CD4-positive, alpha-beta T cell treated with Interleukin-2 at 100 ng/mL for 4 hours (primary cell): Measurements from ENCODE around the gene NUTM1.
"Not testable (repeated sequence)": the region's sequence is repeated elsewhere in the genome, so short reads cannot be mapped to it uniquely, and the experiment has no call there.

Source experiments
- DNase-seq: peaks from one replicate; pipeline ENCODE4 v3.0.0-alpha.2; 2020; ENCODE audit warnings: low spot score

NUTM1 gene

DNA sequence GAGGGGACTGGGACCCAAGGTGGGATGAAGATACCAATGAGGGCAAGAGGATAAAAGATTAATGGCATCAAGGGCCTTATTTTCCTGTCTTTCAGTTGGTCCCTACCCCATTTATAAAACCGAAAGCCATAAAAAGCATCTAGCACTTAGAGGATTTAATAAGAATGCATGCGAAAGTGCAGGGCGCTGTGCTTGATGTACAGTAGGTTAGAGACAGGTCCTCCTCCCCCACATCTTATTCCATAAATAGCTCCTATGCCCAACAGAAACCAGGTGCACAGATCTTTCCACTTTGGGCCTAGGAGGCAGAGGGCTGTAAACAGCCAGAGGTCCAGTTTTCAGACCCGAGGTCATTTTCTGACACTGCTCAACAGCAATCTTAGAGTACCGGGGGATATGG lies 22.7 kb downstream of the NUTM1 start:
- no peak for DNase-seq

- peak; percentile 37 for DNase-seq
These were observed 23.4 kb downstream of the NUTM1 start for GRCh38 chr15:34366271-34367065.

GRCh38 chr15:34367101-34368081 lies 24.3 kb downstream of the NUTM1 start, which contains the start of gene LPCAT4:
Gene LPCAT4, minus strand, starts transcription at chr15:34367196. Its CDS starts 96 bp downstream, at chr15:34367100.
- DNase-seq = peak; percentile 91

GRCh38 chr15:34370129-34370528 lies 27.0 kb downstream of the NUTM1 start:
- no peak for DNase-seq

DNA sequence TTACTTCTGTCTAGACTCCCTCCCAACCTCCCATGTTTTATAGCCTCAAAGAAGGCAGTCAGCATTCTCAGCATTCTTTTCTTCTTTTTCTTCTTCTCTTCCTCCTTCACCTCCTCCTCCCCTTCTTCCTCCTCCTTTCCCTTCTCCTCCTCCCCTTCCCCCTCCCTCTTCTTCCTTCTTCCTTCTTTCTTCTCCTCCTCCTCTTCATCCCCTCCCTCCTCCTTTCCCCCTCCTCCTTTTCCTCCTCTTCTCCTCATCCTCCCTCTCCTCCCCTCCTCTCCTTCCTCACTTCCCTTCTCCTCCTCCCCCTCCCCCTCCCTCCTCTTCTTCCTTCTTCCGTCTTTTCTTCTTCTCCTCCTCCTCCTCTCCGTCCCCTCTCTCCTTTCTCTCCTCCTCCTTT lies 27.5 kb downstream of the NUTM1 start:
- DNase-seq = no peak

GRCh38 chr15:34373951-34374350 lies 30.8 kb downstream of the NUTM1 start:
- DNase-seq = no peak

- DNase-seq = no peak
These were observed 31.7 kb downstream of the NUTM1 start for GRCh38 chr15:34374816-34375215.

DNA sequence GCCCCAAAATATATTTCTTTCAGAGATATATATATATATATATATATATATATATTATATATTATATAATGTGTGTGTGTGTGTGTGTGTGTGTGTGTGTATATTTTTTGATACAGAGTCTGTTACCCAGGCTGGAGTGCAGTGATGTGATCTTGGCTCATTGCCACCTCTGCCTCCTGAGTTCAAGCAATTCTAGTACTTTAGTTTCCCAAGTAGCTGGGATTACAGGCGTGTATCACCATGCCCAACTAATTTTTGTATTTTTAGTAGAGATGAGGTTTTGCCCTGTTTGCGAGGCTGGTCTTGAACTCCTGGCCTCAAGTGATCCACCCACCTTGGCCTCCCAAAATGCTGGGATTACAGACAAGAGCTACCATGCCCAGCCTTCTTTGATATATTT lies 32.4 kb downstream of the NUTM1 start:
- not testable (repeated sequence) for DNase-seq

DNA sequence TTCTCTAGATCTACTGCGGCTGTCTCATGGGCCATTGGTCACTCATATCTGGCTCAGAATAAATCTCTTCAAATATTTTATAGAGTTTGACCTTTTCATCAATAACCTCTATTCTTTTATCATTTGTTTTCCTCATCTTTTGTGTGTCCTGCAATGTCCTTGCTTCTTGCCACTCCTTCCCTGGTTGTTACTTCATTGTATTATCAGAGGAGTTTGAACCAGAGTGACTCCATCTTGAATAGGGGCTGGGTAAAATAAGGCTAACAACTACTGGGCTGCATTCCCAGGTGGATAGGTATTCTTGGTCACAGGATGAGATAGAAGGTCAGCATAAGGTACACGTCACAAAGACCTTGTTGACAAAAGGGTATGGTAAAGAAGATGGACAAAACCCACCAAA lies 33.7 kb downstream of the NUTM1 start:
- DNase-seq = no peak

DNA sequence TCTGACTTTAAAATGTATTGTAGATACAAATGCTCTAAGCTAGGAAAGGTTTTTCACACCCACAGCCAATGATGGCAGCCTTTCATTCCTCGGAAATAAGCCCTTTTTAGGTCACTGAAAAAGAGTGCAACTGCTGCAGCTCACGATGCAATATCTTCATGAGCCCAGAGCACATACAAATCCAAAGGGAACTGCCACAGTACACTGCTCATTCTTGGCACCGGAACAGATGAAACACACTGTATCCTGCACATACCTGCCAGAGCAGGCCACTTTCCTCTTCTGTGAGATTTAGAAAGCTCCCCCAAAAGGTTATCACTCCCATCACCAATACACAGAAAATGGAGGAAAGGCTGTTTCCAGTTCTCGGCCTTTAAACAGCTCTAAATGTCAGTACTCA lies 37.4 kb downstream of the NUTM1 start:
- not testable (repeated sequence) for DNase-seq

DNA sequence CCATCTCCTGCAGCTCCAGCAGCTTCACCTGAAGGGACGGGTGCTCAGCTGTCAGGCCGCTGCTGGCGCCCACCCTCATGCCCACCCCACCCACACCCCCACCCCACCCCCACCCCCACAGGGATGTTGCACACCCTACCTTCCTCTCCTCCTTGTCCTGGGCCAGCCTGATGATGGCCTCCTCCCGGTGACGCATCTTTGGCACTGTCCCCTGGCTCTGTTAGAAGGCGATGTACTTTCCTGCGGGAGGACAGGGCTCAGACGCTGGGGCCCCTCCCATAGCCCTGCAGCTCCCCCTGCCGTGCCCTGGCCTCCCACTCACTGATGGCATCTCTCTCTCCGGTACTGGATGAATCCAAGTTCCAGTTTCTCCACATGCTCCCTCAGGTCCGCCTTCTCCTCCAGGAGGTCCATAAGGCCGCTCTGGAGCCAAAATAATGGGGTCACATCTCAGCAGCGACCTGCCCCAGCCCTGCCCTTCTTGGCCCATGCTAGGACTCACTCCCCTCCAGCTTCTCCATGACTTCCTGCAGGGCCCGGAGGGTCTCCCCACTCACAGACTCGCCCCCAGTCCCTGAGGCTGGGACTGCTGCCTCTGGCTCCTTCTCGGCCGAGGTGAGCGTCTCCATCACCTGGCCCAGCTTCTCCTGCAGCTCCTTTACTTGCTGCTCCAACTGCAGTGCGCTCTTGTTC lies 38.9 kb downstream of the NUTM1 start:
- DNase-seq = not testable (repeated sequence)

DNA sequence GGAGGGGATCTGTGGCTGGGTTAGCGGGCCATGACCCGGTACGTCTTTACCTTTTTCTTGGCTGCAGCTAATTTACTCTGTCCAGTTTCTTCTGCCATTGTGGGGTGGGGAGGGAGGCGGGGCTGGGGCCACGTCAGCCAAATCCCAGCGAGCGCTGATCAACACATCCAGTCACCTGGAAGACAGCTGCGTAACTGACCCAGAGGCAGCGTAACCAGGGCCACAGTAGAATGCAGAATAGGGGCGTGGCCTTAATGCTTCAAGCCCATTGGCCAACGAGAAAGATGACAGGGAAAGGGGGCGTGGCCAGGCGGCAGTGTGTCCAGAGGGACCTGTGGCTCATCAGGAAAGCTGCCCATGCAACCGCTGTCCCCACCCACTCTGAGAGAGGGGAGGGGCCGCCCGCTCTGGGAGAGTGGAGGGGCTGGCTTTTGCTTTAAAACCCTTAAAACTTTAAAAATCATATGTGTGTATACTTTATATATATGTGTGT lies 46.5 kb downstream of the NUTM1 start:
- not testable (repeated sequence) for DNase-seq

- not testable (repeated sequence) for DNase-seq
These were observed 49.9 kb downstream of the NUTM1 start for GRCh38 chr15:34392981-34393380.

- peak; percentile 29 for DNase-seq
These were observed 54.6 kb downstream of the NUTM1 start for GRCh38 chr15:34397637-34398259.

DNA sequence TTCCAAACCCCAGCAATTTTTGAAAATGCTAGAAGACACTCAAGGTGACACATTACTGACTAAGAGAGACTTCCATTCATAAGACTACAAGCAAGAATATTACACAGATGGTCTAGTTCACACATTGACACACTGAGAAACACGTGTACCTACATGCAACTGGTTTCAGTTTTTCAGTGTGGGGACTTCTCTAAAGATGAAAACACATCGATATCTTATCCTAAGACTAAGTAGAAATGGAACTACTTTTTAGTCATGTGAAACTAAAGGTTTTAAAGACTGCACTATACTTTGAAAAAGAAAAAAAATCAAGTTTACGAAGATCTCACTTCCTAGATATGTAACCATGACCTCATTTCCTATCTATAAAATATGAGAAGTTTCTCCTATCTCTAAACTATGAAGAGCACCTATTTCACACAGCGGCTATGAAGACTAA lies 60.1 kb downstream of the NUTM1 start:
- not testable (repeated sequence) for DNase-seq

DNA sequence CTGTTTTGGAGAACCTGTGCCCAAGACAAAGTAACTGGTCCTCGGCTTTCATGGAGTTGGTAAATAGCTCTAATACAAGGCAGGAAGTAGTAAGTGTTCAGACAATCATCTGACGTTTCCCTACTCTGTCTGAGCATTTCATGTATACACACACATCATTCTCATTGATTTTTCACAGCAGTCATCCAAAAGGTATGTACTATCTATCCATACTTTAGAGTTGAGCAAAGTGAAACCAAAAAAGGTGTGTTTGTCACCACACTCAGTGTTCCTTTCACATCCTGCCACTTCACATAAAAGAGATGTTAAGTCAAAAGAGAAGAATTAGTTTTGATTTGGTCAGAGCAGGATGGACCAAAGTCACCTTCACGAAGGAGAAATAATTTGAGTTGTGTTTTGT lies 60.8 kb downstream of the NUTM1 start:
- DNase-seq = not testable (repeated sequence)
